HepG2 (cell line): Measurements from ENCODE around the gene GPR15. TPM values are rescaled to one million over a fixed set of nuclear protein-coding genes. Genes with fewer than 3 reads are reported as not detected.

Source experiments
- ATAC-seq: fragments of 200-7000 bp; cut with Tn5 transposase; 3 replicates; pipeline ENCODE4 v1.9.1; 2020; ENCODE audit warnings: mild to moderate bottlenecking, moderate library complexity
- BruUV-seq: library from RNA; stranded (reverse); fragments of 400-500 nt; replicated peaks from 2 replicates; lab custom pipeline; 2021; lab: Mats Ljungman, UMichigan
- CTCF ChIA-PET: fragments of 300-600 bp; formaldehyde crosslinking; extraction: SDS; loops from one replicate; lab custom pipeline; 2021; ENCODE audit warnings: low total read pairs, inconsistent platforms, low intra/inter-chr PET ratio; lab: Yijun Ruan, JAX
- POLR2A ChIA-PET: fragments of 350-600 bp; sonication (Branson Sonifier 250); formaldehyde crosslinking; loops from one replicate; lab custom pipeline; 2020; ENCODE audit warnings: antibody characterized with exemption, inconsistent platforms; lab: Yijun Ruan, JAX
- DNase-seq: peaks from one replicate; pipeline ENCODE4 v3.0.0-alpha.2; 2015; ENCODE audit warnings: low spot score
- FAIRE-seq: peaks from 3 replicates; lab custom pipeline; 2011; peaks lifted over from hg19 to GRCh38; lab: Jason Lieb, UNC
- H2AFZ ChIP-seq: one replicate; pipeline ENCODE4 v1.6.1; 2011; ENCODE audit warnings: low read length, inconsistent platforms
- H3K27ac ChIP-seq: fragments of 300-600 bp; 3 replicates; pipeline ENCODE4 v1.8.0; 2011; ENCODE audit warnings: mixed run types, mild to moderate bottlenecking, mixed read lengths, low read length, inconsistent platforms; ENCODE audit not compliant: insufficient read depth; ENCODE audit errors: extremely low read length
- H3K27me3 ChIP-seq, 2 experiments: fragments of 200-600 bp in 1 of 2; 2 replicates in 1 of 2; 3 replicates in 1 of 2; pipeline versions ENCODE4 v1.6.0 to v1.8.0; 2011; ENCODE audit warnings: low read length in 2 of 2, mild to moderate bottlenecking in 2 of 2, moderate library complexity in 2 of 2, inconsistent platforms in 1 of 2; ENCODE audit not compliant: insufficient read depth in 2 of 2, control insufficient read depth in 1 of 2
- H3K36me3 ChIP-seq, 2 experiments: fragments of 200-600 bp in 1 of 2; replicated peaks in 1 of 2; 2 replicates in 1 of 2; 3 replicates in 1 of 2; pipeline versions ENCODE4 v1.5.1 to v1.8.0; 2011; ENCODE audit warnings: low read length in 2 of 2, inconsistent platforms in 1 of 2; ENCODE audit not compliant: insufficient read depth in 2 of 2, control insufficient read depth in 1 of 2
- H3K4me1 ChIP-seq: 2 replicates; pipeline ENCODE4 v1.5.1; 2012; ENCODE audit warnings: low read length, inconsistent platforms; ENCODE audit not compliant: insufficient read depth
- H3K4me2 ChIP-seq: 2 replicates; pipeline ENCODE4 v1.6.0; 2011; ENCODE audit warnings: low read depth, low read length, inconsistent platforms
- H3K4me3 ChIP-seq, 3 experiments: fragments of 200-600 bp in 1 of 3; sonication (generic), shearing (Covaris generic) in 1 of 3; replicated peaks in 1 of 3; 2 replicates each; pipeline ENCODE4 v1.5.1; 2011 to 2016; ENCODE audit warnings: low read length in 3 of 3, inconsistent platforms in 2 of 3, low read depth in 2 of 3, mild to moderate bottlenecking in 2 of 3, control low read depth in 1 of 3, mixed read lengths in 1 of 3; ENCODE audit not compliant: insufficient read depth in 1 of 3
- H3K79me2 ChIP-seq: one replicate; pipeline ENCODE4 v1.6.1; 2011; ENCODE audit warnings: low read length, inconsistent platforms; ENCODE audit not compliant: insufficient read depth
- H3K9ac ChIP-seq: 2 replicates; pipeline ENCODE4 v1.6.0; 2011; ENCODE audit warnings: mild to moderate bottlenecking, low read depth, low read length, inconsistent platforms; ENCODE audit not compliant: insufficient read depth
- H3K9me3 ChIP-seq: 2 replicates; pipeline ENCODE4 v1.5.1; 2012; ENCODE audit warnings: mild to moderate bottlenecking, low read length
- H4K20me1 ChIP-seq: 2 replicates; pipeline ENCODE4 v1.6.0; 2011; ENCODE audit warnings: inconsistent platforms, mild to moderate bottlenecking, low read length, moderate library complexity; ENCODE audit not compliant: insufficient read depth
- ELF1 ChIP-seq: sonication (generic); formaldehyde crosslinking; IDR thresholded peaks from 2 replicates; pipeline ENCODE4 v1.4.0; 2020; ENCODE audit warnings: missing genetic modification reagents
- FOXO1 ChIP-seq: sonication (generic); formaldehyde crosslinking; IDR thresholded peaks from 2 replicates; pipeline ENCODE4 v1.4.0; 2020; ENCODE audit warnings: missing genetic modification reagents
- GZF1 ChIP-seq: sonication (generic); formaldehyde crosslinking; IDR thresholded peaks from 2 replicates; pipeline ENCODE4 v1.5.1; 2020; ENCODE audit warnings: mild to moderate bottlenecking, missing genetic modification reagents
- KDM4B ChIP-seq: sonication (generic); formaldehyde crosslinking; IDR thresholded peaks from 2 replicates; pipeline ENCODE4 v1.4.0; 2020; ENCODE audit warnings: missing genetic modification reagents
- SOX13 ChIP-seq, 3 experiments: fragments of 450-650 bp in 1 of 3; sonication (generic) in 1 of 3; formaldehyde crosslinking in 1 of 3; IDR thresholded peaks in 2 of 3; conservative IDR thresholded peaks in 1 of 3; 2 replicates each; pipeline versions ENCODE4 v1.5.0 to v1.6.1; 2016 to 2020; ENCODE audit warnings: antibody characterized with exemption in 1 of 3, mild to moderate bottlenecking in 1 of 3, missing compliant biosample characterization in 1 of 3, missing genetic modification reagents in 1 of 3, moderate library complexity in 1 of 3
- SOX6 ChIP-seq, 2 experiments: fragments of 450-650 bp in 1 of 2; sonication (generic) in 1 of 2; formaldehyde crosslinking in 1 of 2; IDR thresholded peaks; 2 replicates each; pipeline versions ENCODE4 v1.4.0 to v1.6.1; 2017 to 2020; ENCODE audit warnings: antibody characterized with exemption in 1 of 2, mild to moderate bottlenecking in 1 of 2, missing genetic modification reagents in 1 of 2
- STAT5B ChIP-seq: sonication (generic); formaldehyde crosslinking; IDR thresholded peaks from 2 replicates; pipeline ENCODE4 v1.4.0; 2020; ENCODE audit warnings: missing genetic modification reagents
- TBX2 ChIP-seq: sonication (generic); formaldehyde crosslinking; IDR thresholded peaks from 2 replicates; pipeline ENCODE4 v1.5.0; 2020; ENCODE audit warnings: missing genetic modification reagents, mild to moderate bottlenecking, borderline replicate concordance
- THAP11 ChIP-seq: IDR thresholded peaks from 2 replicates; pipeline ENCODE4 v1.6.1; 2016; ENCODE audit warnings: missing biosample characterization, missing genetic modification reagents
- TMF1 ChIP-seq: sonication (generic); formaldehyde crosslinking; IDR thresholded peaks from 2 replicates; pipeline ENCODE4 v1.8.1; 2022; ENCODE audit warnings: low read depth, missing genetic modification reagents
- XBP1 ChIP-seq: sonication (generic); formaldehyde crosslinking; IDR thresholded peaks from 2 replicates; pipeline ENCODE4 v1.5.0; 2020; ENCODE audit warnings: missing genetic modification reagents
- ZC3H13 ChIP-seq: sonication (generic); formaldehyde crosslinking; IDR thresholded peaks from 2 replicates; pipeline ENCODE4 v1.8.1; 2023; ENCODE audit warnings: mild to moderate bottlenecking, missing genetic modification reagents, moderate library complexity
- ZNF253 ChIP-seq: sonication (generic); formaldehyde crosslinking; IDR thresholded peaks from 2 replicates; pipeline ENCODE4 v1.8.0; 2022; ENCODE audit warnings: mild to moderate bottlenecking, missing genetic modification reagents, borderline replicate concordance
- ZNF629 ChIP-seq: sonication (generic); formaldehyde crosslinking; conservative IDR thresholded peaks from 2 replicates; pipeline ENCODE4 v1.5.0; 2020; ENCODE audit warnings: missing genetic modification reagents
- ZNF713 ChIP-seq: sonication (generic); formaldehyde crosslinking; IDR thresholded peaks from 2 replicates; pipeline ENCODE4 v1.4.0; 2020; ENCODE audit warnings: mild to moderate bottlenecking, missing genetic modification reagents
- ZNF761 ChIP-seq: sonication (generic); formaldehyde crosslinking; conservative IDR thresholded peaks from 2 replicates; pipeline ENCODE4 v1.4.0; 2020; ENCODE audit warnings: mild to moderate bottlenecking, missing genetic modification reagents
- ZSCAN25 ChIP-seq: sonication (generic); formaldehyde crosslinking; IDR thresholded peaks from 2 replicates; pipeline ENCODE4 v1.8.0; 2022; ENCODE audit warnings: mild to moderate bottlenecking, missing genetic modification reagents
- WGBS: methylation state at CpG from one replicate; pipeline ENCODE4 v1.1.6; 2017; ENCODE audit warnings: low lambda C conversion rate; 5-methylcytosine and 5-hydroxymethylcytosine counted together
- in situ Hi-C: cut with HindIII; loops from 2 replicates; pipeline ENCODE4 v1.10.0; 2017; ENCODE audit warnings: low pct_unique_long_range_greater_than_20kb; ENCODE audit not compliant: extremely low pct_ligation_motif_present
- intact Hi-C: fragments of 100-400 bp; cut with micrococcal nuclease; formaldehyde crosslinking; loops from one replicate; pipeline ENCODE4 v1.10.0; 2022; ENCODE audit not compliant: unreplicated experiment
- polyA plus RNA-seq, 8 experiments: library from polyadenylated mRNA; depleted of rRNA in 3 of 8; stranded (reverse) in 7 of 8; unstranded in 1 of 8; fragments of >200 nt; fragmentation: Illumina TruSeq in 4 of 8; extraction: Trizol in 4 of 8; gene quantifications; 2 replicates each; pipeline versions ENCODE4 v1.2.1 to v1.2.3, GENCODE V29; 2011 to 2016; ENCODE audit warnings: low read depth in 4 of 8, missing spikeins in 1 of 8, mixed read lengths in 1 of 8; ENCODE audit not compliant: insufficient read depth in 1 of 8
- total RNA-seq, 5 experiments: library from RNA; depleted of rRNA; stranded (reverse); fragments of >200 nt; fragmentation: Illumina TruSeq; extraction: Trizol; gene quantifications; 2 replicates each; pipeline ENCODE4 v1.2.3, GENCODE V29; 2016; ENCODE audit warnings: low read depth in 1 of 5
- TF ChIP-seq, protein P1 (sequence below): sonication (generic); formaldehyde crosslinking; IDR thresholded peaks from 2 replicates; pipeline ENCODE4 v1.4.0; 2020; ENCODE audit warnings: missing genetic modification reagents
- TF ChIP-seq, protein P2 (sequence below): sonication (generic); formaldehyde crosslinking; IDR thresholded peaks from 2 replicates; pipeline ENCODE4 v1.8.0; 2022; ENCODE audit warnings: mild to moderate bottlenecking, missing genetic modification reagents; ENCODE audit not compliant: insufficient replicate concordance

The GPR15 gene
- total and polyA plus RNA-seq, 2 of the 13 experiments (the other 11 are each of a cell fraction or from before 2014, with no cell fraction given), result not detected

DNA sequence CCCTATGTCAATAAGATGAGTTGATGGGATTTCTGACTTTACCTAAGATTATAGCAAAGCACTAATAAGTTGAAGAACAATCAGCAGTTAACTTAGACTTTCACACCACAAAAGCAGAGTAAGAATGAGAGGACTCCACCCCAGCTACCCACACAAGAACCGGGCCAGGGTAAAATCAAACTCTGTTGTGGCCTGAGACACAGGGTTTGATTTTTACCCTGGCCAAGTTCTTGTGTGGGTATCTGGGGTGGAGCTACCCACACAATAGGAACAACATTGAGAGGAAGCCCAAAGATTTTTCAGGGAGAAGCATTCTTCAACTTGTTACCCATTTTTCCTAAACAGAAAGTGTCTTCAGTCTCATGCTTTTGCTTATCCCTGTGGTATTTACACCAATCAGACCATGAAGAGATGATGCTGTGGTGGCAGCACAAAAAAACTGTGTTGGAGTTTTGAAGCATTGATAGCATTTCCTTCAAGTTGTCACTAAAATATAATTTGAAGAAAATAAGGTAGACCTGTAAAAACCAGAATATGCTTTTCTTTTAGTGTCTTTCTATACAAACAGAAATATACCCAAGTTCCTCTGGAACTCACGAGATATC is 36.0 kb downstream of the GPR15 start:
- H2AFZ ChIP-seq, result no peak overlapping the region
- BruUV-seq, result no TSS peak
- TF ChIP-seq ZNF713 (CRISPR knock-in tag), result no peak
- TF ChIP-seq TMF1 (CRISPR knock-in tag), result no peak
- no peak for TF ChIP-seq THAP11 (CRISPR knock-in tag)
- TF ChIP-seq, protein P1, sequence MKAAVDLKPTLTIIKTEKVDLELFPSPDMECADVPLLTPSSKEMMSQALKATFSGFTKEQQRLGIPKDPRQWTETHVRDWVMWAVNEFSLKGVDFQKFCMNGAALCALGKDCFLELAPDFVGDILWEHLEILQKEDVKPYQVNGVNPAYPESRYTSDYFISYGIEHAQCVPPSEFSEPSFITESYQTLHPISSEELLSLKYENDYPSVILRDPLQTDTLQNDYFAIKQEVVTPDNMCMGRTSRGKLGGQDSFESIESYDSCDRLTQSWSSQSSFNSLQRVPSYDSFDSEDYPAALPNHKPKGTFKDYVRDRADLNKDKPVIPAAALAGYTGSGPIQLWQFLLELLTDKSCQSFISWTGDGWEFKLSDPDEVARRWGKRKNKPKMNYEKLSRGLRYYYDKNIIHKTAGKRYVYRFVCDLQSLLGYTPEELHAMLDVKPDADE (CRISPR knock-in tag), result no peak
- no peak for TF ChIP-seq SOX13 (IDR thresholded peaks at IDR 0.05)
- no peak for TF ChIP-seq SOX13 (CRISPR knock-in tag; conservative IDR thresholded peaks at IDR 0.05 in 1 of 2, IDR thresholded peaks at IDR 0.05 in 1 of 2)
- no peak for TF ChIP-seq TBX2 (CRISPR knock-in tag)
- no peak for TF ChIP-seq GZF1 (CRISPR knock-in tag)
- TF ChIP-seq ZC3H13 (CRISPR knock-in tag), result no peak
- no peak for TF ChIP-seq SOX6 (IDR thresholded peaks at IDR 0.05)
- no peak for TF ChIP-seq SOX6 (CRISPR knock-in tag; IDR thresholded peaks at IDR 0.05)
- TF ChIP-seq XBP1 (CRISPR knock-in tag), result no peak
- no peak for TF ChIP-seq ELF1
- no peak for TF ChIP-seq ZSCAN25 (CRISPR knock-in tag)
- no peak for TF ChIP-seq ZNF629 (CRISPR knock-in tag)
- no peak for TF ChIP-seq KDM4B
- TF ChIP-seq, protein P2, sequence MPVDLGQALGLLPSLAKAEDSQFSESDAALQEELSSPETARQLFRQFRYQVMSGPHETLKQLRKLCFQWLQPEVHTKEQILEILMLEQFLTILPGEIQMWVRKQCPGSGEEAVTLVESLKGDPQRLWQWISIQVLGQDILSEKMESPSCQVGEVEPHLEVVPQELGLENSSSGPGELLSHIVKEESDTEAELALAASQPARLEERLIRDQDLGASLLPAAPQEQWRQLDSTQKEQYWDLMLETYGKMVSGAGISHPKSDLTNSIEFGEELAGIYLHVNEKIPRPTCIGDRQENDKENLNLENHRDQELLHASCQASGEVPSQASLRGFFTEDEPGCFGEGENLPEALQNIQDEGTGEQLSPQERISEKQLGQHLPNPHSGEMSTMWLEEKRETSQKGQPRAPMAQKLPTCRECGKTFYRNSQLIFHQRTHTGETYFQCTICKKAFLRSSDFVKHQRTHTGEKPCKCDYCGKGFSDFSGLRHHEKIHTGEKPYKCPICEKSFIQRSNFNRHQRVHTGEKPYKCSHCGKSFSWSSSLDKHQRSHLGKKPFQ (CRISPR knock-in tag), result no peak
- TF ChIP-seq ZNF761, result no peak
- no peak for TF ChIP-seq FOXO1 (CRISPR knock-in tag)
- no peak for TF ChIP-seq STAT5B
- TF ChIP-seq ZNF253 (CRISPR knock-in tag), result no peak

More for the DNA sequence above, 36.0 kb downstream of the GPR15 start:
- no peaks in the 10 kb centered on the region for H4K20me1 ChIP-seq
- no peak overlapping the region for H3K9ac ChIP-seq
- H3K9me3 ChIP-seq, result no peaks in the 10 kb centered on the region
- FAIRE-seq (no peak), ATAC-seq (no peak), DNase-seq (no peak)
- no peaks in the 10 kb centered on the region for H3K4me1 ChIP-seq
- intact Hi-C loops, result no loop called here
- H3K27me3 ChIP-seq, result no peaks in the 10 kb centered on the region; a peak in 1 of 5 replicates
- ChIA-PET CTCF (no interaction called here), POLR2A (no interaction called here)
- in situ Hi-C loops, result loop anchor here (25.0 kb wide), 1 partner anchor 530 kb away; the partner anchor contains the start of gene GABRR3
- no peaks in the 10 kb centered on the region for H3K79me2 ChIP-seq
- no peak overlapping the region for H3K27ac ChIP-seq
- H3K4me3 ChIP-seq, result no peak overlapping the region
- WGBS, result 35% methylated on average over 2 of the region's 2 CpGs
- H3K4me2 ChIP-seq, result no peak overlapping the region
- no peaks in the 10 kb centered on the region for H3K36me3 ChIP-seq
